Neural cell (in vitro differentiated cells): ENCODE data around the gene STPG2. TPM values are rescaled to one million over a fixed set of nuclear protein-coding genes. Genes with fewer than 3 reads are reported as not detected.

Source experiments
- H2AFZ ChIP-seq: fragments of 200-600, 300-800 bp; sonication (generic), shearing (Covaris generic); 2 replicates; pipeline ENCODE4 v1.6.0; 2014; ENCODE audit warnings: low read depth, mild to moderate bottlenecking, antibody characterized with exemption, low read length, moderate library complexity
- H3F3A ChIP-seq: fragments of 200-600 bp; shearing (Covaris generic); 2 replicates; pipeline ENCODE4 v1.6.1; 2016; ENCODE audit warnings: mild to moderate bottlenecking, moderate library complexity, mixed read lengths, antibody characterized with exemption, low read length; ENCODE audit not compliant: insufficient read depth, poor library complexity, severe bottlenecking
- H3K27ac ChIP-seq: fragments of 200-600, 300-800 bp; sonication (generic), shearing (Covaris generic); 2 replicates; pipeline ENCODE4 v1.5.1; 2014; ENCODE audit warnings: mild to moderate bottlenecking, low read length, moderate library complexity
- H3K27me3 ChIP-seq: fragments of 300-800, 200-600 bp; sonication (generic), shearing (Covaris generic); 2 replicates; pipeline ENCODE4 v1.6.0; 2014; ENCODE audit warnings: mild to moderate bottlenecking, low read depth, low read length, moderate library complexity; ENCODE audit not compliant: insufficient read depth
- H3K36me3 ChIP-seq: fragments of 300-800, 200-600 bp; sonication (generic), shearing (Covaris generic); 2 replicates; pipeline ENCODE4 v1.5.1; 2014; ENCODE audit warnings: mild to moderate bottlenecking, antibody characterized with exemption, low read length, moderate library complexity; ENCODE audit not compliant: insufficient read depth
- H3K4me2 ChIP-seq: fragments of 300-800, 200-600 bp; sonication (generic), shearing (Covaris generic); 2 replicates; pipeline ENCODE4 v1.6.0; 2014; ENCODE audit warnings: mild to moderate bottlenecking, low read length
- H3K4me3 ChIP-seq: fragments of 300-800, 200-600 bp; sonication (generic), shearing (Covaris generic); 2 replicates; pipeline ENCODE4 v1.5.1; 2014; ENCODE audit warnings: mild to moderate bottlenecking, low read length, moderate library complexity
- H3K79me2 ChIP-seq: fragments of 200-600 bp; shearing (Covaris generic); replicated peaks from 2 replicates; pipeline ENCODE4 v1.6.0; 2014; ENCODE audit warnings: mild to moderate bottlenecking, low read length, moderate library complexity; ENCODE audit not compliant: insufficient read depth
- H3K9ac ChIP-seq: fragments of 300-800, 200-600 bp; sonication (generic), shearing (Covaris generic); 2 replicates; pipeline ENCODE4 v1.6.1; 2016; ENCODE audit warnings: mild to moderate bottlenecking, low read length, mixed read lengths
- H3K9me2 ChIP-seq: fragments of 200-600 bp; shearing (Covaris generic); 2 replicates; pipeline ENCODE4 v1.6.1; 2016; ENCODE audit warnings: mild to moderate bottlenecking, low read length, mixed read lengths; ENCODE audit not compliant: insufficient read depth
- H3K9me3 ChIP-seq: fragments of 200-600, 300-800 bp; sonication (generic), shearing (Covaris generic); 2 replicates; pipeline ENCODE4 v1.6.1; 2016; ENCODE audit warnings: mild to moderate bottlenecking, mixed run types, low read length, moderate library complexity, mixed read lengths
- H4K20me1 ChIP-seq: fragments of 200-600 bp; shearing (Covaris generic); 2 replicates; pipeline ENCODE4 v1.6.1; 2016; ENCODE audit warnings: mild to moderate bottlenecking, mixed run types; ENCODE audit not compliant: insufficient read depth
- CTCF ChIP-seq: fragments of 450-650 bp; IDR thresholded peaks from 2 replicates; pipeline ENCODE4 v1.5.1; 2014; ENCODE audit warnings: antibody characterized with exemption, mild to moderate bottlenecking, moderate library complexity; ENCODE audit not compliant: poor library complexity, severe bottlenecking
- EP300 ChIP-seq: fragments of 450-650 bp; conservative IDR thresholded peaks from 2 replicates; pipeline ENCODE4 v1.6.1; 2014; ENCODE audit warnings: antibody characterized with exemption, mild to moderate bottlenecking, moderate library complexity; ENCODE audit not compliant: poor library complexity, severe bottlenecking
- EZH2 ChIP-seq: fragments of 200-600, 300-800 bp; shearing (Covaris generic), sonication (generic); IDR thresholded peaks from 2 replicates; pipeline ENCODE4 v1.6.1; 2014; ENCODE audit warnings: antibody characterized with exemption, low read length, borderline replicate concordance, mild to moderate bottlenecking; ENCODE audit not compliant: insufficient read depth, poor library complexity, severe bottlenecking
- MXI1 ChIP-seq: fragments of 450-650 bp; conservative IDR thresholded peaks from 2 replicates; pipeline ENCODE4 v1.6.1; 2014; ENCODE audit warnings: antibody characterized with exemption, mild to moderate bottlenecking; ENCODE audit not compliant: poor library complexity, severe bottlenecking
- POLR2AphosphoS5 ChIP-seq: IDR thresholded peaks from 2 replicates; pipeline ENCODE4 v1.6.1; 2012
- RAD21 ChIP-seq: fragments of 450-650 bp; conservative IDR thresholded peaks from 2 replicates; pipeline ENCODE4 v1.6.1; 2014; ENCODE audit warnings: antibody characterized with exemption, mild to moderate bottlenecking, moderate library complexity
- REST ChIP-seq: IDR thresholded peaks from 2 replicates; pipeline ENCODE4 v1.6.1; 2012; ENCODE audit warnings: borderline replicate concordance
- SMC3 ChIP-seq: fragments of 450-650 bp; conservative IDR thresholded peaks from 2 replicates; pipeline ENCODE4 v1.6.1; 2014; ENCODE audit warnings: antibody characterized with exemption, mild to moderate bottlenecking, moderate library complexity; ENCODE audit not compliant: poor library complexity
- TAF1 ChIP-seq: IDR thresholded peaks from 2 replicates; pipeline ENCODE4 v1.6.1; 2012; ENCODE audit warnings: low read depth
- polyA plus RNA-seq: library from polyadenylated mRNA; depleted of rRNA; stranded (reverse); fragments of >200 nt; gene quantifications from 2 replicates; pipeline ENCODE4 v1.2.3, GENCODE V29; 2014

Gene STPG2
- polyA plus RNA-seq, 1 donor from 2014 or later: not detected

GRCh38 chr4:97605932-97606331, 537.3 kb downstream of the STPG2 start:
- Histone ChIP-seq H3K9ac (no peak overlapping the region), H3K27ac (no peak overlapping the region), H3K79me2 (no peaks in the 10 kb centered on the region), H2AFZ (no peak overlapping the region), H4K20me1 (no peaks in the 10 kb centered on the region), H3K9me2 (no peaks in the 10 kb centered on the region), H3K36me3 (no peaks in the 10 kb centered on the region), H3K9me3 (no peaks in the 10 kb centered on the region), H3K4me3 (no peak overlapping the region), H3K27me3 (no peaks in the 10 kb centered on the region), H3F3A (no peaks in the 10 kb centered on the region), H3K4me2 (no peak overlapping the region)
- no peak for TF ChIP-seq POLR2AphosphoS5
- no peak for TF ChIP-seq RAD21
- no peak for TF ChIP-seq EZH2
- no peak for TF ChIP-seq CTCF

- Histone ChIP-seq H3K9me3 (no peaks in the 10 kb centered on the region), H2AFZ (no peak overlapping the region), H3F3A (no peaks in the 10 kb centered on the region), H3K4me3 (no peak overlapping the region), H4K20me1 (no peaks in the 10 kb centered on the region), H3K4me2 (no peak overlapping the region), H3K27ac (no peak overlapping the region), H3K9ac (no peak overlapping the region), H3K79me2 (no peaks in the 10 kb centered on the region), H3K27me3 (no peaks in the 10 kb centered on the region), H3K36me3 (no peaks in the 10 kb centered on the region), H3K9me2 (no peaks in the 10 kb centered on the region)
- TF ChIP-seq SMC3: no peak
- no peak for TF ChIP-seq REST
- TF ChIP-seq EP300: no peak
- no peak for TF ChIP-seq CTCF
- no peak for TF ChIP-seq MXI1
- TF ChIP-seq EZH2: no peak
- no peak for TF ChIP-seq RAD21
- TF ChIP-seq POLR2AphosphoS5: no peak
- no peak for TF ChIP-seq TAF1
These were observed 550.0 kb downstream of the STPG2 start for GRCh38 chr4:97593248-97593647.
